WTC11 (cell line): ENCODE data around the gene NLRX1.

Experiments used
- CTCF ChIP-seq: fragments of 200-600 bp; IDR thresholded peaks from 2 replicates; pipeline ENCODE4 v1.8.0; 2022; ENCODE audit warnings: antibody characterized with exemption
- USF1 ChIP-seq: sonication (generic); formaldehyde crosslinking; IDR thresholded peaks from 2 replicates; pipeline ENCODE4 v1.8.0; 2022; ENCODE audit warnings: mild to moderate bottlenecking, missing genetic modification reagents
- ZBTB21 ChIP-seq: sonication (generic); formaldehyde crosslinking; IDR thresholded peaks from 2 replicates; pipeline ENCODE4 v1.8.1; 2023; ENCODE audit warnings: mild to moderate bottlenecking, missing genetic modification reagents, borderline replicate concordance
- ZNF317 ChIP-seq: sonication (generic); formaldehyde crosslinking; IDR thresholded peaks from 2 replicates; pipeline ENCODE4 v1.8.1; 2023; ENCODE audit warnings: low read depth, mild to moderate bottlenecking, moderate library complexity, missing genetic modification reagents, borderline replicate concordance

- no peak for TF ChIP-seq USF1
- TF ChIP-seq ZNF317 = no peak
- no peak for TF ChIP-seq CTCF
- TF ChIP-seq ZBTB21 (CRISPR knock-in tag) = no peak
Measured at GRCh38 chr11:119218141-119218878, 49.8 kb downstream of the NLRX1 start.
